ENCODE measurements around the gene MBOAT1.

MBOAT1 gene

GRCh38 chr6:20137240-20137639 is 75.0 kb downstream of the MBOAT1 start:
- DNase-seq (ENCODE audit: low read depth), result no peak

GRCh38 chr6:20135677-20136268 is 76.5 kb downstream of the MBOAT1 start:
- DNase-seq (ENCODE audit: low read depth), result no peak

GRCh38 chr6:20134613-20135012 is 77.7 kb downstream of the MBOAT1 start:
- no peak for DNase-seq (ENCODE audit: low read depth)

- no peak for DNase-seq (ENCODE audit: low read depth)
Observed at GRCh38 chr6:20129290-20130088, 82.8 kb downstream of the MBOAT1 start.

- DNase-seq (ENCODE audit: low read depth), result no peak
Observed at GRCh38 chr6:20128018-20128417, 84.3 kb downstream of the MBOAT1 start.

- no peak for DNase-seq (ENCODE audit: low read depth)
Observed at GRCh38 chr6:20126789-20127653, 85.2 kb downstream of the MBOAT1 start.

GRCh38 chr6:20126102-20126752 is 86.0 kb downstream of the MBOAT1 start:
- no peak for DNase-seq (ENCODE audit: low read depth)

- DNase-seq (ENCODE audit: low read depth), result no peak
Observed at GRCh38 chr6:20124545-20124944, 87.7 kb downstream of the MBOAT1 start.

- DNase-seq (ENCODE audit: low read depth), result no peak
Observed at GRCh38 chr6:20119485-20119884, 92.8 kb downstream of the MBOAT1 start.

GRCh38 chr6:20118892-20119291 is 93.4 kb downstream of the MBOAT1 start:
- no peak for DNase-seq (ENCODE audit: low read depth)

GRCh38 chr6:20117474-20117873 is 94.8 kb downstream of the MBOAT1 start:
- DNase-seq (ENCODE audit: low read depth), result peak; percentile 15

GRCh38 chr6:20116792-20117191 is 95.5 kb downstream of the MBOAT1 start:
- no peak for DNase-seq (ENCODE audit: low read depth)

GRCh38 chr6:20115246-20115980 is 96.9 kb downstream of the MBOAT1 start:
- no peak for DNase-seq (ENCODE audit: low read depth)

- no peak for DNase-seq (ENCODE audit: low read depth)
Observed at GRCh38 chr6:20113649-20114224, 98.5 kb downstream of the MBOAT1 start.

- no peak for DNase-seq (ENCODE audit: low read depth)
Observed at GRCh38 chr6:20112841-20113240, 99.4 kb downstream of the MBOAT1 start.

- no peak for DNase-seq (ENCODE audit: low read depth)
Observed at GRCh38 chr6:20112241-20112640, 100.0 kb downstream of the MBOAT1 start.

GRCh38 chr6:20110478-20110877 is 101.8 kb downstream of the MBOAT1 start:
- DNase-seq (ENCODE audit: low read depth), result no peak

GRCh38 chr6:20109526-20109925 is 102.7 kb downstream of the MBOAT1 start:
- DNase-seq (ENCODE audit: low read depth), result no peak

- no peak for DNase-seq (ENCODE audit: low read depth)
Observed at GRCh38 chr6:20105838-20106237, 106.4 kb downstream of the MBOAT1 start.

- DNase-seq (ENCODE audit: low read depth), result no peak
Observed at GRCh38 chr6:20104696-20105095, 107.6 kb downstream of the MBOAT1 start.

GRCh38 chr6:20102397-20103073 is 109.7 kb downstream of the MBOAT1 start:
- DNase-seq (ENCODE audit: low read depth), result no peak

All from non-pigmented ciliary epithelial cell (primary cell).